GM12878 (cell line): ENCODE data around the gene PTCRA. TPM values are rescaled to one million over a fixed set of nuclear protein-coding genes. Genes with fewer than 3 reads are reported as not detected.
"Not testable (repeated sequence)": the region's sequence is repeated elsewhere in the genome, so short reads cannot be mapped to it uniquely, and the experiment has no call there.

Experiments used
- ATAC-seq: fragments of 200-7000 bp; cut with Tn5 transposase; 3 replicates; pipeline ENCODE4 v1.9.1; 2020; ENCODE audit warnings: mild to moderate bottlenecking, moderate library complexity
- BruUV-seq: library from RNA; stranded (reverse); fragments of 400-500 nt; replicated peaks from 2 replicates; lab custom pipeline; 2021; lab: Mats Ljungman, UMichigan
- CTCF ChIA-PET: fragments of 300-600 bp; sonication (Branson Sonifier 250); formaldehyde crosslinking; extraction: SDS; loops from one replicate; lab custom pipeline; 2021; ENCODE audit warnings: inconsistent platforms; lab: Yijun Ruan, JAX
- POLR2A ChIA-PET: fragments of 350-600 bp; formaldehyde crosslinking; extraction: SDS; loops from one replicate; lab custom pipeline; 2021; ENCODE audit warnings: inconsistent platforms; lab: Charles Lee
- RAD21 ChIA-PET: fragments of 300-600 bp; sonication (Branson Sonifier 250); formaldehyde crosslinking; loops from one replicate; lab custom pipeline; 2023; ENCODE audit warnings: antibody characterized with exemption; ENCODE audit not compliant: unreplicated experiment; lab: Charles Lee
- SMC1A ChIA-PET: fragments of 300-600 bp; sonication (Branson Sonifier 250); formaldehyde crosslinking; loops from one replicate; lab custom pipeline; 2023; ENCODE audit not compliant: unreplicated experiment, uncharacterized antibody; lab: Charles Lee
- DNase-seq: peaks from one replicate; pipeline ENCODE4 v3.0.0-alpha.2; 2011; ENCODE audit warnings: low read depth, low spot score
- FAIRE-seq: peaks from 3 replicates; lab custom pipeline; 2011; peaks lifted over from hg19 to GRCh38; lab: Jason Lieb, UNC
- H2AFZ ChIP-seq: 2 replicates; pipeline ENCODE4 v1.6.0; 2011; ENCODE audit warnings: low read depth, low read length, control low read depth; ENCODE audit not compliant: control insufficient read depth
- H3K27ac ChIP-seq: 2 replicates; pipeline ENCODE4 v1.5.1; 2011; ENCODE audit warnings: control low read depth; ENCODE audit not compliant: control insufficient read depth, insufficient read depth
- H3K27me3 ChIP-seq, 2 experiments: replicated peaks in 1 of 2; 2 replicates each; pipeline versions ENCODE4 v1.6.0 to v1.6.1; 2011; ENCODE audit warnings: low read length in 1 of 2; ENCODE audit not compliant: control insufficient read depth in 2 of 2, insufficient read depth in 2 of 2
- H3K36me3 ChIP-seq, 2 experiments: 2 replicates each; pipeline ENCODE4 v1.5.1; 2011; ENCODE audit warnings: low read length in 1 of 2; ENCODE audit not compliant: control insufficient read depth in 2 of 2, insufficient read depth in 2 of 2
- H3K4me1 ChIP-seq: 2 replicates; pipeline ENCODE4 v1.6.1; 2011; ENCODE audit warnings: mild to moderate bottlenecking, low read length, moderate library complexity, mixed read lengths; ENCODE audit not compliant: control insufficient read depth, insufficient read depth
- H3K4me2 ChIP-seq: 2 replicates; pipeline ENCODE4 v1.6.0; 2011; ENCODE audit warnings: control low read depth; ENCODE audit not compliant: control insufficient read depth, insufficient read depth
- H3K4me3 ChIP-seq: fragments of 200-600 bp; sonication (generic); 2 replicates; pipeline ENCODE4 v1.5.1; 2016
- H3K79me2 ChIP-seq: 2 replicates; pipeline ENCODE4 v1.6.0; 2011; ENCODE audit warnings: low read length; ENCODE audit not compliant: control insufficient read depth, insufficient read depth
- H3K9ac ChIP-seq: 2 replicates; pipeline ENCODE4 v1.8.0; 2011; ENCODE audit warnings: low read length, control low read depth, mixed read lengths; ENCODE audit not compliant: control insufficient read depth, insufficient read depth
- H3K9me3 ChIP-seq: replicated peaks from 3 replicates; pipeline ENCODE4 v1.5.1; 2011; ENCODE audit warnings: mild to moderate bottlenecking, low read length; ENCODE audit not compliant: control insufficient read depth, insufficient read depth
- H4K20me1 ChIP-seq: 2 replicates; pipeline ENCODE4 v1.6.0; 2011; ENCODE audit not compliant: control insufficient read depth, insufficient read depth
- EED ChIP-seq: sonication (generic); IDR thresholded peaks from 2 replicates; pipeline ENCODE4 v1.6.1; 2016; ENCODE audit warnings: antibody characterized with exemption, low read depth
- RUNX3 ChIP-seq: IDR thresholded peaks from 2 replicates; pipeline ENCODE4 v1.6.1; 2012; ENCODE audit warnings: low read length, inconsistent platforms
- SPI1 ChIP-seq: IDR thresholded peaks from 2 replicates; pipeline ENCODE4 v1.6.1; 2011; ENCODE audit warnings: low read depth, mild to moderate bottlenecking, low read length, moderate library complexity, borderline replicate concordance; ENCODE audit not compliant: insufficient read depth
- ZNF592 ChIP-seq: fragments of 450-650 bp; IDR thresholded peaks from 2 replicates; pipeline ENCODE4 v1.6.1; 2017; ENCODE audit warnings: mild to moderate bottlenecking, moderate library complexity
- WGBS: methylation state at CpG from one replicate; pipeline ENCODE4 v1.1.6; 2016; ENCODE audit warnings: low lambda C conversion rate; ENCODE audit not compliant: insufficient replicate concordance, insufficient coverage; ENCODE audit errors: missing lambda C conversion rate; 5-methylcytosine and 5-hydroxymethylcytosine counted together
- in situ Hi-C: fragments of 300-500 bp; cut with MboI; formaldehyde crosslinking; loops from 9 replicates; pipeline ENCODE4 v1.14.3; 2018; ENCODE audit warnings: mixed read lengths
- intact Hi-C: fragments of 100-400 bp; cut with micrococcal nuclease; formaldehyde crosslinking; loops from one replicate; pipeline ENCODE4 v1.14.2; 2022; ENCODE audit not compliant: unreplicated experiment
- polyA plus RNA-seq, 11 experiments: library from polyadenylated mRNA; depleted of rRNA in 4 of 11; unstranded in 6 of 11; stranded (reverse) in 5 of 11; fragments of >200 nt; fragmentation: Nextera tagmentation in 4 of 11; fragmentation: Illumina TruSeq in 1 of 11; extraction: Ambion mirVana in 4 of 11; extraction: Trizol in 1 of 11; gene quantifications; 1 replicate in 1 of 11; 2 replicates in 10 of 11; pipeline versions ENCODE4 v1.2.1 to v1.2.3, GENCODE V29; 2011 to 2016; ENCODE audit warnings: inconsistent platforms in 2 of 11, missing spikeins in 2 of 11, low read depth in 1 of 11
- total RNA-seq, 4 experiments: library from RNA; depleted of rRNA in 3 of 4; stranded (reverse); fragments of >200 nt in 3 of 4; fragmentation: Illumina TruSeq in 1 of 4; extraction: Trizol in 1 of 4; gene quantifications; 2 replicates each; pipeline versions ENCODE4 v1.2.1 to v1.2.3, GENCODE V29; 2013 to 2021
- TF ChIP-seq, protein P1 (sequence below): fragments of 450-650 bp; IDR thresholded peaks from 2 replicates; pipeline ENCODE4 v1.6.1; 2017; ENCODE audit warnings: mild to moderate bottlenecking, moderate library complexity

Gene PTCRA
- total and polyA plus RNA-seq, 10 of the 15 experiments (the other 5 are each of a cell fraction or from before 2014, with no cell fraction given) = 0.10 to 1.1 (median 0.19) TPM; not detected in 4

DNA sequence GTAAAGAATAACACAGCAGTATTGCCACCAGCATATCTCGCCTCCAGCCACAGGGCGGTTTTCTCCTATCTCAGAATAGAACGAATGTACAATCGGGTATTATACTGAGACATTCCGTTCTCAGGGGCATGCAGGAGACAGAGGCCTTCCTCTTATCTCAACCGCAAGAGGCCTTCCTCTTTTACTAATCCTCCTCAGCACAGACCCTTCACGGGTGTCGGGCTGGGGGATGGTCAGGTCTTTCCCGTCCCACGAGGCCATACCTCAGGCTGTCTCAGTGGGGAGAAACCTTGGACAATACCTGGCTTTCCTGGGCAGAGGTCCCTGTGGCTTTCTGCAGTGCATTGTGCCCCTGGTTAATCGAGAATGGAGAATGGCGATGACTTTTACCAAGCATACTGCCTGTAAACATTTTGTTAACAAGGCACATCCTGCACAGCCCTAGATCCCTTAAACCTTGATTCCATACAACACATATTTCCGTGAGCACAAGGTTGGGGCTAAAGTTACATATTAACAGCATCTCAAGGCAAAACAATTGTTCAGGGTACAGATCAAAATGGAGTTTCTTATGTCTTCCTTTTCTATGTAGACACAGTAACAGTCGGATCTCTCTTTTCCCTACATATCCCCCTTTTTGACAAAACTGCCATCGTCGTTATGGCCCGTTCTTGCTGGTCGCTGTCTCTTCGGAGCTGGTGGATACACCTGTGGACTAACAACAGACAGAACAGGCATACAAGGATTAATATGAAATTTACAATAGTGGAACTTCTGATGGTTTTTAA lies 21.6 kb upstream of the PTCRA start:
- ATAC-seq, H4K20me1 ChIP-seq, H3K9ac ChIP-seq, H3K27me3 ChIP-seq, H3K36me3 ChIP-seq, H3K9me3 ChIP-seq, H3K4me2 ChIP-seq, BruUV-seq, H3K79me2 ChIP-seq, FAIRE-seq, H3K4me3 ChIP-seq, in situ Hi-C loops: not testable (repeated sequence)
- 40% methylated on average over 19 of the region's 19 CpGs for WGBS
- peak; percentile 15 for DNase-seq
- TF ChIP-seq, protein P1, sequence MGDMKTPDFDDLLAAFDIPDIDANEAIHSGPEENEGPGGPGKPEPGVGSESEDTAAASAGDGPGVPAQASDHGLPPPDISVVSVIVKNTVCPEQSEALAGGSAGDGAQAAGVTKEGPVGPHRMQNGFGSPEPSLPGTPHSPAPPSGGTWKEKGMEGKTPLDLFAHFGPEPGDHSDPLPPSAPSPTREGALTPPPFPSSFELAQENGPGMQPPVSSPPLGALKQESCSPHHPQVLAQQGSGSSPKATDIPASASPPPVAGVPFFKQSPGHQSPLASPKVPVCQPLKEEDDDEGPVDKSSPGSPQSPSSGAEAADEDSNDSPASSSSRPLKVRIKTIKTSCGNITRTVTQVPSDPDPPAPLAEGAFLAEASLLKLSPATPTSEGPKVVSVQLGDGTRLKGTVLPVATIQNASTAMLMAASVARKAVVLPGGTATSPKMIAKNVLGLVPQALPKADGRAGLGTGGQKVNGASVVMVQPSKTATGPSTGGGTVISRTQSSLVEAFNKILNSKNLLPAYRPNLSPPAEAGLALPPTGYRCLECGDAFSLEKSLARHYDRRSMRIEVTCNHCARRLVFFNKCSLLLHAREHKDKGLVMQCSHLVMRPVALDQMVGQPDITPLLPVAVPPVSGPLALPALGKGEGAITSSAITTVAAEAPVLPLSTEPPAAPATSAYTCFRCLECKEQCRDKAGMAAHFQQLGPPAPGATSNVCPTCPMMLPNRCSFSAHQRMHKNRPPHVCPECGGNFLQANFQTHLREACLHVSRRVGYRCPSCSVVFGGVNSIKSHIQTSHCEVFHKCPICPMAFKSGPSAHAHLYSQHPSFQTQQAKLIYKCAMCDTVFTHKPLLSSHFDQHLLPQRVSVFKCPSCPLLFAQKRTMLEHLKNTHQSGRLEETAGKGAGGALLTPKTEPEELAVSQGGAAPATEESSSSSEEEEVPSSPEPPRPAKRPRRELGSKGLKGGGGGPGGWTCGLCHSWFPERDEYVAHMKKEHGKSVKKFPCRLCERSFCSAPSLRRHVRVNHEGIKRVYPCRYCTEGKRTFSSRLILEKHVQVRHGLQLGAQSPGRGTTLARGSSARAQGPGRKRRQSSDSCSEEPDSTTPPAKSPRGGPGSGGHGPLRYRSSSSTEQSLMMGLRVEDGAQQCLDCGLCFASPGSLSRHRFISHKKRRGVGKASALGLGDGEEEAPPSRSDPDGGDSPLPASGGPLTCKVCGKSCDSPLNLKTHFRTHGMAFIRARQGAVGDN = peak; percentile 34; the same call in 1 of the 2 replicates
- 0 out of 2 replicates have a peak, but pooled peaks have one; percentile 23 for TF ChIP-seq EED
- peak; percentile 54 for TF ChIP-seq SPI1
- TF ChIP-seq RUNX3 = peak; percentile 47
- peak; percentile 67; the same call in 1 of the 2 replicates for TF ChIP-seq ZNF592
- RAD21 ChIA-PET = interaction anchor here (1.2 to 1.4 kb wide), 2 partner anchors 233 to 249 kb away, joined by 3 to 4 read pairs; no protein-coding TSS in a partner anchor
- Histone ChIP-seq H3K27ac (0 out of 2 replicates have a peak overlapping the region, but pooled peaks have one; percentile 62), H3K4me1 (peaks cover 15% of the 10 kb centered on the region), H2AFZ (peak overlapping the region; percentile 86)
- CTCF ChIA-PET = interaction anchor here (0.7 to 1.3 kb wide), 4 partner anchors 14 to 232 kb away, joined by 3 to 5 read pairs (median 4); partner anchors contain the start of gene RPL7L1
- intact Hi-C loops = loop anchor here (5.0 kb wide), 1 partner anchor 112 kb away; the partner anchor contains the start of gene BICRAL
- SMC1A ChIA-PET = interaction anchor here (0.6 to 2.6 kb wide), 5 partner anchors 14 to 951 kb away, joined by 3 to 9 read pairs (median 4); partner anchors contain the start of genes RPL7L1 and TBCC
- POLR2A ChIA-PET = interaction anchor here (1.3 kb wide), 1 partner anchor 165 kb away, joined by 3 read pairs; no protein-coding TSS in a partner anchor
